Testis (tissue), 3 donors: Measurements from ENCODE around the gene TXNRD3. TPM values are rescaled to one million over a fixed set of nuclear protein-coding genes. Genes with fewer than 3 reads are reported as not detected.

Experiments used
- DNase-seq: peaks from one replicate; pipeline ENCODE4 v3.0.0-alpha.2; 2019
- H3K27ac ChIP-seq, 2 donors: fragments of 200-600 bp; sonication (generic); one replicate each; pipeline ENCODE4 v1.5.1; 2019
- H3K27me3 ChIP-seq: fragments of 200-600 bp; sonication (generic); one replicate; pipeline ENCODE4 v1.5.1; 2019
- H3K36me3 ChIP-seq: fragments of 200-600 bp; sonication (generic); one replicate; pipeline ENCODE4 v1.5.1; 2017; ENCODE audit warnings: low read depth; ENCODE audit errors: missing control alignments
- H3K4me1 ChIP-seq: fragments of 200-600 bp; sonication (generic); one replicate; pipeline ENCODE4 v1.5.1; 2019
- H3K4me3 ChIP-seq, 2 donors: fragments of 200-600 bp; sonication (generic); one replicate each; pipeline ENCODE4 v1.5.1; 2017 to 2019
- H3K9me3 ChIP-seq: fragments of 200-600 bp; sonication (generic); one replicate; pipeline ENCODE4 v1.5.1; 2017
- POLR2A ChIP-seq: fragments of 450-650 bp; IDR thresholded peaks from one replicate; pipeline ENCODE4 v1.6.1; 2017; ENCODE audit warnings: antibody characterized with exemption, mild to moderate bottlenecking, moderate library complexity
- whole genome bisulfite sequencing, 2 donors: methylation state at CpG; one replicate each; pipeline ENCODE4 v1.1.5; 2018; 5-methylcytosine and 5-hydroxymethylcytosine counted together
- intact Hi-C: fragments of 100-400 bp; cut with DNase I; formaldehyde crosslinking; loops from one replicate; pipeline ENCODE4 v1.15.1; 2023; ENCODE audit warnings: low total_unique reads
- polyA plus RNA-seq: library from polyadenylated mRNA; stranded (reverse); fragments of 350-450 nt; fragmentation: Illumina TruSeq; extraction: RNeasy Lipid Tissue Mini Kit (QIAGEN cat#74804); gene quantifications from one replicate; pipeline ENCODE4 v1.2.3, GENCODE V29; 2014; ENCODE audit warnings: low read depth, low replicate concordance; ENCODE audit not compliant: insufficient read depth
- total RNA-seq, 2 donors: library from RNA; depleted of rRNA; stranded (reverse); fragments of >200 nt; gene quantifications; one replicate each; pipeline ENCODE4 v1.2.3, GENCODE V29; 2016
- TF ChIP-seq, protein P1 (sequence below), 3 experiments: fragments of 450-650 bp in 2 of 3; fragments of 200-600 bp in 1 of 3; sonication (generic) in 1 of 3; IDR thresholded peaks; one replicate each; pipeline ENCODE4 v1.5.1; 2016 to 2019; ENCODE audit warnings: antibody characterized with exemption in 3 of 3, mild to moderate bottlenecking in 2 of 3, moderate library complexity in 1 of 3

The TXNRD3 gene
- total and polyA plus RNA-seq, 3 donors from 2014 or later: 25.7 to 67.9 (median 34.3) TPM

DNA sequence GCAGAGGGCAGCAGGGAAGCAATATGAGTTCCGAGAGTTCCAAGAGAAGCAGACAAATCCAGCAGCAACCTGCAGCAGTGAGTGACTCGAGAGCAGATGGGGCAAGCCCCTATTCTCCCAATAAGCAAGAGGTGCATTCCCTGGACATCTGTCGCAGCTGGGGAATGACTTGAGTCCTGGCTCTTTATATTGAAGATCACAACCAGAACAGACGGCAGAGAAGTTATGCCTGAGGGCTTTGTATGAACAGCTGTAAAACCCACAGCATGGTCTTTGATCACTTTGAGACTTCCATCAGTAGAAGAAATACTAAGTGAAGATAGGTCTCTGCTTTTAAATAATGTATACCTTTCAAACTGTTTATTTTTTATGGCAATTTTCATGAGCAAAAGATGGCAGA, 72.6 kb downstream of the TXNRD3 start:
- no peaks in the 10 kb centered on the region for H3K36me3 ChIP-seq
- H3K27me3 ChIP-seq: no peaks in the 10 kb centered on the region
- DNase-seq: no peak
- no peaks in the 10 kb centered on the region for H3K4me1 ChIP-seq
- no peaks in the 10 kb centered on the region for H3K9me3 ChIP-seq
- H3K4me3 ChIP-seq: no peak overlapping the region
- TF ChIP-seq, protein P1, sequence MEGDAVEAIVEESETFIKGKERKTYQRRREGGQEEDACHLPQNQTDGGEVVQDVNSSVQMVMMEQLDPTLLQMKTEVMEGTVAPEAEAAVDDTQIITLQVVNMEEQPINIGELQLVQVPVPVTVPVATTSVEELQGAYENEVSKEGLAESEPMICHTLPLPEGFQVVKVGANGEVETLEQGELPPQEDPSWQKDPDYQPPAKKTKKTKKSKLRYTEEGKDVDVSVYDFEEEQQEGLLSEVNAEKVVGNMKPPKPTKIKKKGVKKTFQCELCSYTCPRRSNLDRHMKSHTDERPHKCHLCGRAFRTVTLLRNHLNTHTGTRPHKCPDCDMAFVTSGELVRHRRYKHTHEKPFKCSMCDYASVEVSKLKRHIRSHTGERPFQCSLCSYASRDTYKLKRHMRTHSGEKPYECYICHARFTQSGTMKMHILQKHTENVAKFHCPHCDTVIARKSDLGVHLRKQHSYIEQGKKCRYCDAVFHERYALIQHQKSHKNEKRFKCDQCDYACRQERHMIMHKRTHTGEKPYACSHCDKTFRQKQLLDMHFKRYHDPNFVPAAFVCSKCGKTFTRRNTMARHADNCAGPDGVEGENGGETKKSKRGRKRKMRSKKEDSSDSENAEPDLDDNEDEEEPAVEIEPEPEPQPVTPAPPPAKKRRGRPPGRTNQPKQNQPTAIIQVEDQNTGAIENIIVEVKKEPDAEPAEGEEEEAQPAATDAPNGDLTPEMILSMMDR (IDR thresholded peaks at IDR 0.05): no peak
- no peak for TF ChIP-seq POLR2A
- no peak overlapping the region for H3K27ac ChIP-seq
- intact Hi-C loops: no loop called here
- WGBS, 2 donors: 90 to 93% methylated on average over 4 of the region's 4 CpGs

DNA sequence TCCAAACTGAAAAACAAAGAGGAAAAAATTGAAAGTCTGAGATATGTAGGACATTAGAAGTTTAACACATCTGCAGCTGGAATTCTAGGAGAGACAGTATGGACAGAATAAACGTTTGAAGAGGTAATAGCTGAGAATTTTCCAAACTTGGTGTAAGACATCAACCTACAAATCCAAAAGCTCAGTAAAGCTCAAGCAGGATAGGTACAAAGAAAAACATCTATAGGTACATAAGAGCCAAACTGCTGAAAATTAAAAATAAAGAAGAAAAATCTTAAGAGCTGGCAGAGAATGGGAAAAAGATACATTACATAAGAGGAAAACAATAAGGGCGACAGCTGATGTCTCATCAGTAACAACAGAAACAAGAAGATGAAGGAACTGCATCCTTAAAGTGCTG, 73.4 kb downstream of the TXNRD3 start:
- H3K27ac ChIP-seq: no peak overlapping the region
- TF ChIP-seq, protein P1 (IDR thresholded peaks at IDR 0.05): no peak
- TF ChIP-seq POLR2A: no peak
- H3K27me3 ChIP-seq: no peaks in the 10 kb centered on the region
- H3K4me1 ChIP-seq: no peaks in the 10 kb centered on the region
- intact Hi-C loops: no loop called here
- WGBS, 2 donors: 89 to 92% methylated on average over 2 of the region's 2 CpGs
- no peaks in the 10 kb centered on the region for H3K36me3 ChIP-seq
- DNase-seq: no peak
- H3K9me3 ChIP-seq: no peaks in the 10 kb centered on the region
- no peak overlapping the region for H3K4me3 ChIP-seq

DNA sequence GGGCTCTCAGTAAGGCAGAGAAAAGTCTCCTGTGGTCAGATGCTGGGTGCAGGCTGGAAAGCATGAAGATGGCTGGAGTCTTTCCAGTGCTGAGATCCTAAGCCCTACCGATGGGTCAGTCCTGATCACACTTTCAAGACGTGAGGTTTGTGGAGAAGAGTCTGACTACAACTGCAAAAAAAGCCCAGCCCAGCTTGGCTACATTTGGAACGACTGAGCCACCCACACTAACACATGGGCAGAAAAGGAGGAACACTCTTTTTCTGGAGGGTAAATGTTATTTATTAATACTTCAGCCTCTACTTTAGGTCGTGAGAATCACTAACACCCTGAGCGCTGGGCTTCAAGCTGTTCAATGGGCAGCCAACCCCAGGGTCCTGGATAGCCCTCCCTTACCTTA, 74.2 kb downstream of the TXNRD3 start:
- intact Hi-C loops: no loop called here
- Histone ChIP-seq H3K4me3 (no peak overlapping the region), H3K27me3 (no peaks in the 10 kb centered on the region), H3K9me3 (no peaks in the 10 kb centered on the region), H3K27ac (no peak overlapping the region), H3K36me3 (no peaks in the 10 kb centered on the region), H3K4me1 (no peaks in the 10 kb centered on the region)
- 89 to 90% methylated on average over 5 of the region's 5 CpGs for WGBS, 2 donors
- no peak for DNase-seq
- TF ChIP-seq, protein P1 (IDR thresholded peaks at IDR 0.05): no peak
- TF ChIP-seq POLR2A: no peak

DNA sequence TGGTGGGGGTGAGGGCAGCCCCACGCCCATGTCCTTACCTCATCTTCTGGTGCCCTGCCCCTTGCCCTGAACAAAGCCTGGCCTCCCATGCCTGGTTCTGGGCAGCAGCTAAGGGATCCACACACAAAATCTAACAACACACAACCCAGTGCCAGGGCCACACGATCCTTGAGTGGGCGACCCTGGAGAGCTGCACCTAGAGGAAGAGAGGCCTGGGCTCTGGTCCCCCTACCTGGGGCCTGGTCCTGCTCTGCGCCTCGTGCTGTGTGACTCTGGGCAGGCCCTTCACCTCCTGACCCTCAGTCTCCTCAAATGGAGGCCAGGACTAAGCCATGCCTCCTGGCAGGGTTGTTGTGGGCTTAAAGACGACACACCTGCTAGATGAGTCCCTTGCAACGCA, 76.2 kb downstream of the TXNRD3 start:
- DNase-seq: no peak
- H3K36me3 ChIP-seq: no peaks in the 10 kb centered on the region
- TF ChIP-seq POLR2A: no peak
- TF ChIP-seq, protein P1 (IDR thresholded peaks at IDR 0.05): no peak
- no peaks in the 10 kb centered on the region for H3K4me1 ChIP-seq
- no peak overlapping the region for H3K27ac ChIP-seq
- no peak overlapping the region for H3K4me3 ChIP-seq
- 95 to 96% methylated on average over 5 to 7 of the region's 7 CpGs for WGBS, 2 donors
- H3K27me3 ChIP-seq: no peaks in the 10 kb centered on the region
- H3K9me3 ChIP-seq: no peaks in the 10 kb centered on the region
- intact Hi-C loops: no loop called here

DNA sequence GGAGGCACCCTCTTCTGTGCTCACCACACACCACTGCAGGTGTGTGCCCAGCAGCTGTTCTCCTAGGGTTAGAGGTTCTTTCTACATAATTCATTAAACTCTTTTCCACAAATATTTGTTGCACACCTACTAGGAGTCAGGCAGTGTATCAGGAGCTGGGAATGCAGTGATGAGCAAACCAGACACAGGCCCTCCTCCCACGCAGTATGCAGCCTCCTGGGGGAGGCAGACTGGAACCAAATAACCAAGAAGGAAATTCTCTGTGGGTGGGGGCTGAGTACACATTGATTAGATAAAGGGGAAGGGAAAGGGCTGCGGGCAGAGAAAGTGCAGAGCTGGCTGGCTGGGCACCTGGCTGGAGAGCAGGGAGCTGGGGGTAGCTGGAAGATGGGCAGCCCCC, 77.7 kb downstream of the TXNRD3 start:
- Histone ChIP-seq H3K9me3 (no peaks in the 10 kb centered on the region), H3K27me3 (no peaks in the 10 kb centered on the region), H3K4me1 (no peaks in the 10 kb centered on the region), H3K36me3 (no peaks in the 10 kb centered on the region), H3K27ac (no peak overlapping the region), H3K4me3 (no peak overlapping the region)
- TF ChIP-seq, protein P1 (IDR thresholded peaks at IDR 0.05): no peak
- no peak for TF ChIP-seq POLR2A
- intact Hi-C loops: no loop called here
- WGBS, 2 donors: 51 to 64% methylated on average over 2 of the region's 2 CpGs
- DNase-seq: no peak
